SU-DHL-6 (cell line): ENCODE data around the gene TTC13.

ENCODE experiments used
- CTCF ChIP-seq: fragments of 200-600 bp; sonication (generic); IDR thresholded peaks from one replicate; pipeline ENCODE4 v1.5.1; 2017; ENCODE audit warnings: antibody characterized with exemption, mild to moderate bottlenecking, low read length, moderate library complexity; ENCODE audit not compliant: insufficient read depth, poor library complexity, severe bottlenecking
- EZH2phosphoT487 ChIP-seq: fragments of 200-600 bp; sonication (generic), shearing (Covaris generic); conservative IDR thresholded peaks from 2 replicates; pipeline ENCODE4 v1.6.1; 2018; ENCODE audit warnings: mild to moderate bottlenecking, antibody characterized with exemption, low read length, moderate library complexity, mixed read lengths

- no peak for TF ChIP-seq CTCF
- TF ChIP-seq EZH2phosphoT487 = no peak
These were observed 32.7 kb upstream of the TTC13 start for GRCh38 chr1:231011360-231011759.
